NCI-H128 (cell line): ENCODE data around the gene SCAI.
"Not testable (repeated sequence)": the region's sequence is repeated elsewhere in the genome, so short reads cannot be mapped to it uniquely, and the experiment has no call there.

Source experiments
- DNase-seq: peaks from one replicate; lab custom pipeline; 2025; ENCODE audit not compliant: unreplicated experiment; lab: John Stamatoyannopoulos, UW

SCAI gene

DNA sequence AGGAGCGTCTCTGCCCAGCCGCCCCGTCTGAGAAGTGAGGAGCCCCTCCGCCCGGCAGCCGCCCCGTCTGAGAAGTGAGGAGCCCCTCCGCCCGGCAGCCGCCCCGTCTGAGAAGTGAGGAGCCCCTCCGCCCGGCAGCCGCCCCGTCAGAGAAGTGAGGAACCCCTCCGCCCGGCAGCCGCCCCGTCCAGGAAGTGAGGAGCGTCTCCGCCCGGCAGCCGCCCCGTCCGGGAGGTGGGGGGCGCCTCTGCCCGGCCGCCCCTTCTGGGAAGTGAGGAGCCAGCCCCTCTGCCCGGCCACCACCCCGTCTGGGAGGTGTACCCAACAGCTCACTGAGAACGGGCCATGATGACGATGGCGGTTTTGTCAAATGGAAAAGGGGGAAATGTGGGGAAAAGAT is 34.8 kb downstream of the SCAI start:
- DNase-seq, result not testable (repeated sequence)

DNA sequence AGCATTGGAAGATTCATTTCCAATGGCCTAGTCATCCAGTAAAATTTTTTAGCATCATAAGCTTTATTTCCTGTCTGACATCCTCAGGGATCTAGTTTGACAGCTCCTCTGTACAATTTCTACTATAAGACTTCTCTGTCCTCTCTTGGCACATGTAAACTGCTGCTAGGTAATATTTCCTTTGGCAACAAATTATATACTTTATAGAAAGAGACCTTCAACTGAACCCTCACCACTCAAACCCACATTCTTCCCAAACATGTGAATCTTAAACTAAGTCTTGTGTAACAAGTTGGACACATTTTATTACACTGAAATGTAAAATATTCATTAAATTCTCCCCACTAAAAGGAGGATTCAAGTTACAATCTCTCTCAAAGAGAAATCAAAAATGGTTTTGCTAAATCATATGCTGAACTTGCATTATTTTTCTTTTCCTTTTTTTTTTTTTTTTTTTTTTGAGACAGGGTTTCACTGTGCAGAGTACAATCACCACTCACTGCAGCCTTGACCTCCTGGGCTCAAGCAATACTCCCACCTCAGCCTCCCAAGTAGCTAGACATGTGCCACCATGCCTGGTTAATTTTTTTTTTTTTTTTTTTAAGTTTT is 36.9 kb downstream of the SCAI start:
- DNase-seq, result no peak

DNA sequence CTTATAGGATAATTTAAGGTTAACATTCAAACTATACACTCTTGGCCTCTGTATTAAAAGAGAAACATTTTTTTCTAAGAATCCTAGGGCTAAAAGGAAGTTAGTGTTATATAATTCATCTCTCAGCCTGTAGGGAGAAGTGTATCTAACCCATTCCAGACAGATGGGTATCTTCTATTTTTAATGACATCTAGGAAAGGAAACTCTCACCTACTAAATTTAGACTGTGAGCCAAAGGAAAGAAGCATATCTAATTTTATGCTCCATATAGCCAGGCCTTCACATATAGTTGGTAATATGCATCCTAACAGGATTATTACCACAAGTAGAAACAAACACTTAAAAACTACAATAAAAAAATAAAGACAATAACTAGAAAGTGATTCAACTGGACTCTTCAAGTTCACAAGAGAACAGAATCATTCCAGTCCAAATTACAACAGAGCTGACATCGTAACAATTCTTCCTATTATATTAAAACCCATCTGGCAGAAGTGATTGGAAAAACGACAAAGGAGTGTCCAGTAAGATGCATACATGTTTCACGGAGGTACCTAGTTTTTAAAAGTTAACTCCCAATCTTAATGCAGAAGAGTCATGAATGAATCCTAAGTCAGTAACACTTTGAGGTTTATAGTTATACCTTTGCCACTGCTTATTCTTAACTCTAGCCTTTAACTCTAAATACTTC is 39.4 kb downstream of the SCAI start:
- DNase-seq, result no peak

DNA sequence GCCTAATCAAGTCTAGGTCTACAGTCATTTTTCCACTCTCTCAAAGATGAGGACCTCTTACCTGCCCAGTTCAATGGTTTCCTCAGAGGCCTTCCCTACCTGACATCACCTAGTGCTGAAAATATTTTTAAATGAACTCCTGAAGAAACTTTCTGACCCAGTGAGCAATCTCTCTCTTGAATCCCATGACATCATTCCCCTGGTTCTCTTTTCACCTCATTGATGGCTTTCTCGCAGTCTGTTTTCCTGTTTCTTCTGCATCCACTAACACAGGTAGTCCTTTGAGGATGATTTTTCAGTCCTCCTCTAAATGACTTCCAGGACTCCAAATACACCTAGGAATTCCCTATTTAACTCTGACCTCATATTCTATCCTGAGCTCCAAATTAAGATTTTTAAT is 40.3 kb downstream of the SCAI start:
- no peak for DNase-seq

DNA sequence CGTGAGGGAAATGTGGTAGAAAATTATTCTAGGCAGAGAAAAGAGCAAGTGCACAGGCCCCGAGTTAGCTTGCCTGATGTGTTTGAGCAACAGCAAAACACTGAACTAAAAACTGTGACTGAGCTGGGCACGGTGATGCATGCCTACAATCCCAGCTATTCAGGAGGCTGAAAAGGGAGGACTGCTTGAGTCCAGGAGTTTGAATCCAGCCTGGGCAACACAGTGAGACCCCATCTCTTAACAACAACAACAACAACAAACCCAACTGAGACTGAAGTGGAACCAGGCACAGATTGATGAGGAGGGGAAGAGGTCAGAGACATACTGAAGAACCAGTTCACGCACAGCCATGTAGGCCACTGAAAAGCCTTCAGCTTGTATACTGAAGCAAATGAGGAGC is 42.5 kb downstream of the SCAI start:
- no peak for DNase-seq

DNA sequence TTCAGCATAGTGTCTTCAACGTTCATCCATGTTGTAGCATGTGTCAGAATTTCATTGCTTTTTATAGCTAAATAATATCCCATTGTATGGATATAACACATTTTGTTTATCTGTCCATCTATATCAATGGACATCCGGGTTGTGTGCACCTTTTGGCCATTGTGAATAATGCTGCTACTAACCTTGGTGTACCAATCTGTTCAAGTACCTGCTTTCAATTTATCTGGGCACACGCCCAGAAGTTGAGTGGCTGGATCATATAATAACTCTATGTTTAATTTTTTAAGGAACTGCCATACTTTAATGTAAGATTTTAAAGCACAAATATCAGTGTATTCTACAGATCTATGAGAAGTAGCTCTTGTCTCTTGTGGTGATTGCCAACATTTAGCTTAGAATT is 43.5 kb downstream of the SCAI start:
- DNase-seq, result no peak

DNA sequence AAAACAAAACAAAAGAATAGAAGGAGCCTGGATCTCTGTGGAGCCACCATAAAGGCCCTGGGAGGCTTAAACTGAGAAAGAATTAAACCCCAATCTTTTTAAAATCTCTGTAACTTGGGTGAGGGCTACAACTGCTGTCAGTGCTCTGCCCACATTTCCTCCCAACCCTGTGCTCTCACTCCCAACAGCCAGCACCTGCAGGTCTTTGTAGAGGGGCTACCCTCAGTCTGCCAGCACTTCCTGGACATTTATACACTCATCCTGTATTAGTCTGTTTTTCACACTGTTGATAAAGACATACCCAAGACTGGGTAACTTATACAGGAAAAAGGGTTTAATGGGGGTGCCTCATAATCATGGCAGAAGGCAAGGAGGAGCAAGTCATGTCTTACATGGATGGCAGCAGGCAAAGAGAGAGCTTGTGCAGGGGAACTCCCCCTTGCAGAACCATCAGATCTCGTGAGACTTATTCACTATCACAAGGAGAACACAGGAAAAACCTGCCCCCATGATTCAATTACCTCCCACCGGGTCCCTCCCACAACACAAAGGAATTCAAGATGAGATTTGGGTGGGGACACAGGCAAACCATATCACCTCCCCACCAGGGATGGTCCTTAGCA is 47.4 kb downstream of the SCAI start:
- no peak for DNase-seq

DNA sequence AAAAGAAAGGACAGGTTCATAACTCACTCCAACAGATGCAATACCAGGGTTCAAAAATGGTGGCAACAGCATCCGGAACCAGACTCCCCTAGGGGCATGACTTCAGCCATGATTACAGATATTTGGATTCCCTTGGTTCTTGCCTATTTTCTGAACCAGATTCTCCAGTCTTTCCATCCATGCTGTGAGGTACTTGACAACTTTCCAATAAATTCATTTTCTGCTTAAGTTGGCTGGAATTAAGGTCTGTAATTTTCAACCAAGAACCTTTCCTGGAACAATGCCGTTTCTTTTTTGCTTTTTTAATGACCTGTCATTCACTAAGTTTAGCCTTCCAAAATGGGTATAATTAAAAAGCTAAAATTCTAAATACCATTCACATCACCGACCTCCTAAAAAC is 52.2 kb downstream of the SCAI start:
- DNase-seq, result no peak

DNA sequence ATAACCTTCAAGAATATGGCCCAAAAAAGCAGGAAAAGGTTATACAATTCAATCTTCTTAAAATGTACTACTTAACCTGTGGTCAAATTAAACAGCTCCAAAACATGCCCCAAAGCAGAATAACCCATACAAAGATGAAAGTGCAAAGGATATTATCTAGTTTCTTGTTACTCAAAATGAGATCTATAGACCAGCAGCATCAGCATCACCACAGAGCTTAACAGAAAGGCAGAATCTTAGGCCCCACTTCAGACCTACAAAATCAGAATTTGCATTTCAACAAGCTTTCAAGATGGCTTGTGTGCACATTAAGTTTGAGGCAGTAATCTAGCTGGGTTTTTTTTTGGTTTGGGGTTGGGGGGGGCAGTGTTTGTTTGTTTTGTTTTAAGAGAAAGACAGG is 54.0 kb downstream of the SCAI start:
- no peak for DNase-seq

DNA sequence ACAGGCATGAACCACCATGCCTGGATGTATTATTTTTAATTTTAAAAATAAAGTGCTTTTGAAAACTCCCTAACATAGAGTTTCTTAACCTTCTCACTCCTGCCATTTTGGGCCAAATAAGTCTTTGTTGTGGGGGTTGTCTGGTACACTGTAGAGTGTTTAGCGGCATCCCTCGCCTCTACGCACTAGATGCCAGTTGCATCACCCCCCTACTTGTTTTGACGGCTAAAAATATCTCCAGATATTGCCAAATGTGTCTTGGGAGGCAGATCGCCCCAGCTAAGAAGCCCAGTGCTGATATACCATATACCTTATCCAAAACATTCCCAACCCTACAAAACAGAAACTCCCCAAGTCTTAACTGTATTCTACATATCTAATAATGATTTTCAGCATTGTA is 54.6 kb downstream of the SCAI start:
- DNase-seq, result no peak

DNA sequence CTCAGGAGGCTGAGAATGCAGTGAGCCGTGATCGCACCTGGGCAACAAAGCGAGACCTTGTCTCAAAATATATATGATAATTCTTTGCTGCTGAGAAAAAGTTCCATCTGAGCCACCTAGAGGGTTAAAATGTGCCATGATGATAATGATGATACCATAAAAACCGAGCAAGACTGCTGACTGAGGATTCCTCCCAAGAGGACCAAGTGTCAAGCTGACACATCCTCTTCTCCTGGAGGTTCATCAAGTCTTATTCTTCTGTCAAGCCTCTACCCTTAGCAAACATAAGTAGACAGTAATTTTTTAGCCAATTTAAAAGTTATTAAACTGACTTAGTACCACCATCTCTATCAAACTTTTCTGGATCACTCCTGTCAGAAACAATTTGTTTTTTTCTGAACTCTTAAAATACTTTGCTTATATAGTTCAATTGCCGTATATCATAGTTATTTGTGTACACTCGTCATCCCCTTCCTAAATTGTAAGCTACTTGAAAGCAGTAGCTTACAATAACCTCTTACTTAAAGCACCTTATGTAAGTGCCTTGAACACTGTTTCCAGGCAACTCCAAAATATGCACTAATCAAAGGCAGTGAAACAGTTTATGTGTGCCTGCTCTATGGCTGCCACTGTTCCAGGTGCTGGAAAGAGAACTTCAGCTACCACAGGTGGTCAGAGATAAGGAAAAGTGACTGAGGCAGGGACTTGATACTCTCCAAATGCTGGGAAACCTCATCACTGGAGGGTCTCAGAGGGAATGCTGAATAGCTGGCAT is 57.4 kb downstream of the SCAI start:
- DNase-seq, result no peak

DNA sequence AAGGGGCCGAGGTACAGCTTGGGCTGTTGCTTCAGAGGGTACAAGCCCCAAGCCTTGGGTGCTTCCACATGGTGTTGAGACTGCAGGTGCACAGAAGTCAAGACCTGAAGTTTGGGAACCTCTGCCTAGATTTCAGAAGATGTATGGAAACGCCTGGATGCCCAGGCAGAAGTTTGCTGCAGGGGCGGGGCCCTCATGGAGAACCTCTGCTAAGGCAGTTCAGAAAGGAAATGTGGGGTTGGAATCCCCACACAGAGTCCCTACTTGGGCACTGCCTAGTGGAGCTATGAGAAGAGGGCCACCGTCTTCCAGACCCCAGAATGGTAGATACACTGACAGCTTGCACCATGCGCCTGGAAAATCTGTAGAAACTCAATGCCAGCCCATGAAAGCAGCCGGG is 61.1 kb downstream of the SCAI start:
- not testable (repeated sequence) for DNase-seq

DNA sequence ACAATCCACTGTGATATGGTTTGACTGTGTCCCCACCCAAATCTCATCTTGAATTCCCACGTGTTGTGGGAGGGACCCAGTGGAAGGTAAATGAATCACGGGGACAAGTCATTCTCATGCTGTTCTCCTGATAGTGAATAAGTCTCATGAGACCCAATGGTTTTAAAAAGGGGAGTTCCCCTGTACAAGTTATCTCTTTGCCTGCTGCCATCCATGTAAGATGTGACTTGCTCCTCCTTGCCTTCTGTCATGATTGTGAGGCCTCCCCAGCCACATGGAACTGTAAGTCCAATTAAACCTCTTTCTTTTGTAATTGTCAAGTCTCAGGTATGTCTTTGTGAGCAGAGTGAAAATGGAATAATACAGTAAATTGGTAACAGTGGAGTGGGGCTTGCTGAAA is 62.5 kb downstream of the SCAI start:
- DNase-seq, result not testable (repeated sequence)

DNA sequence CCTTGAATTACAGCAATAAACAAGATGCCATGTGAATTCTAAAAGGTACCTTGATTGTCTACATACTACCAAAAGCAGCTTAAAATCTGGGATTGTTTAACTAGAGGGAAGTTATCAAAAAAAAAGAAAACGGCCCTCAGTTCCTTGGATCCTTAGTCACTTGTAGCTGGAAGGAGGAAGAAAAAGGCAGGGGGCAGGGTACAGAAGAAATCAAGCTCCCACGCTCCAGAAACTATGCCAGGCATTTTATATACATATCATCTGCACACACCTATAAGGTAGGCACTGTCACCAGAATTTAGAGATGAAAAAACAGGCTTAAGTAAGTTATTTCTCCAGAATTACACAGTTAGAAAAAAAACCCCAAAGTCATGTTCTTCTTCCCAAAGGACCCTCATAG is 63.4 kb downstream of the SCAI start:
- DNase-seq, result no peak

DNA sequence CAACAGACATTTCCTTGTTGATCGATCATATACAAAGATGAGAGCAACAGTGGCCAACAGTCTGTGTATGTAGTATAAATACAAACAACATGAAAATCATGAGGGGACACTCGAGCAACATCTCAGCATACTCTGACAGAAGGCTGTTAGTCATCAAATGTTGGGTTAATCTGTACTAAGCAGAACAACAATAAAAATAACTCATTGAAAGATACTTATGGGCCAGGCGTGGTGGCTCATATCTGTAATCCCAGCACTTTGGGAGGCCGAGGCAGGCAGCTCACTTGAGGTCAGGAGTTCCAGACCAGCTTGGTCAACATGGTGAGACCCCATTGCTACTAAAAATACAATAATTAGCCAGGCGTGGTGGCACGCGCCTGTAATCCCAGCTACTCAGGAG is 67.3 kb downstream of the SCAI start:
- DNase-seq, result no peak

DNA sequence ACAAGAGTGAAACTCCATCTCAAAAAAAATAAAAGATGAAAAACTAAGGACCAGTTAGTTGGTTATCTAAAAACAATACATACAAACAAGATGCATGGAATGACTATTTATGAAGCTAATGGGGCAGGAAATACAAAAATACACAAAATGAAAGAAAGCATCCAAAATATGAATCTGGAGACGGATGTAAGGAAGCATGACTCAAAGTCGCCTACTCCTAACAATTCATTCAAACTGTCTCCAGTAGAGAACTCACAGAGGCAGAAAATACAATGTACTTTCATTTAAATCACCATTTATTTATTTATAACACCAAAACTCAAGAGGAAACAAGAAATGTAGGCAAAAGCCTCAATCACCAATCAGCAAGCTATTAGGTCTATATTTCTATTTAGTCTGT is 68.4 kb downstream of the SCAI start:
- no peak for DNase-seq

DNA sequence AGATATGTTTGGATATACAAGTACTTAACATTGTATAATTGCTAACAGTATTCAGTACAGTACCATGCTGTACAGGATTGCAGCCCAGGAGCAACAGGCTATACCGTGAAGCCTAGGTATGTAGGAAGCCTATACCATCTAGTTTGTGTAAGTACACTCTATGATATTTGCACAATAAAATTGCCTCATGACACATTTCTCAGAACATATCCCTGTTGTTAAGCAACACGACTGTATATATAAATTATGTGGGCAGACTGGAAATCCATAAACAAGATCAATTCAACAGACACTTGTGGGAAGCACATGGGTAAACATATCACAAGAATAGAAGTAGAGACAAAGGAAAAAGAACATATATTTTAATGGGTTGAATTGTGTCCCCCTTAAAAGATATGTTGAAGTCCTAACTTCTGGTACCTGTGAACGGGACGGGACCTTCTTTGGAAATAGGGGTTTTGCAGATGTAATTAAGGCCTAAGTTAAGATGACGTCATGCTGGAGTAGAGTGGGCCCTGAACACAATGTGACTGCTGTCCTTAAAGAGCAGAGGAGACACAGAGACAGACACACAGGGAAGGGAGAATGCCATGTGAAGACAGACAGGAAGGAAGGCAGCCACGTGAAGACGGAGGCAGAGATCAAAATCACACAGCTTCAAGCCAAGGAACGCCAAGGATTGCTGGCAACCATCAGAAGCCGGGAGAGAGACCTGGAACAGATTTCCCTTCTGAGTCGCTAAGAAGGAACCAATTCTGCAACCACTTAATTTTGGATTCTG is 76.3 kb downstream of the SCAI start:
- DNase-seq, result no peak

DNA sequence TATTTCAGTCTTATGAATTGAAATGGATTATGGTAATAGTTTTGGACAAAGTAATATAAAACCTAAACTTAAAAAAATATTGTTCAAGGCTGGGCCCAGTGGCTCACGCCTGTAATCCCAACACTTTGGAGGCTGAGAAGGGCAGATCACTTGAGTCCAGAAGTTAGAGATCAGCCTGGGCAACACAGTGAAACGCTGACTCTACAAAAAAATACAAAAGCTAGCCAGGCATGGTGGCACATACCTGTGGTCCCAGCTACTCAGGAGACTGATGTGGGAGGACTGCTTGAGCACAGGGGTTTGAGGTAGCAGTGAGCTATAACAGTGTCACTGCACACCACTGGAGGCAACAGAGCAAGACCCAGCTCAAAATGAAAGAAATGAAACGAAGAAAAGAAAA is 81.9 kb downstream of the SCAI start:
- no peak for DNase-seq

DNA sequence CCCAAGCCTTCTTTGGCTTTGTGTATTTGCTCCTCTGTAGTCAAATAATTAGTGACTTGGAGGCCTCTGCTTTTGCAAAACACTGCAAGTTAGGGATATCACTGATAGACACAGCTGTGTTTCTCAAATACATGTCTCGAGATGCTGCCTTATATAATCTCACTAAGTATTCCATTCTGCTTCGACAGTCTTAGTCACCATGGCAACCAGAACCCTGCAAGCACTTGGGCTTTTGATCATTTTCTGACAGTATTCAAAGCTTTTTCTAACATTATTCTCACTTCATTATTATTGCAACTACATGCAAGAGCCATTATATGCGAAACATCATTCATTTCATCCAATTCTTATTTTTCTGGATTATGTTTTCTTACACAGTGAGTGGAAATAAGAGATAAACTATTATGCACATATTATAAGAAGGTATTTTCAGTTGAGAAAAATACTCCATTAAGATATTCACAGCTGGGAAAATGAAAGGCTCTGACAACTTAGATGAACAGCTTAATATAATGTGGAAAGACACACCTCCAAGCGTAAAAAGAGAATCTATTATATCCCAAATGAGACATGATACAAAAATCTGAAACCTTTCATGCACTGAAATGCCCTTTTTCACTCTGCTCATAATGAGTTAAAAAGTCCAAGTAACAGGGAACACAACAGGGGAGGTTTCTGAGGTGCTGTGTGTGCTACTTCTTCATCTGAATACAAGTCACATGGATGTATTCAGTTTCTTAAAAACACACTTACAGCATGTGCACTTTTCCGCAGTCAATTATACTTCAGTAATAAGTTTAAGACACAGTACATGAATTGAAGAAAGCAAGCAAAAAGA is 93.9 kb downstream of the SCAI start:
- no peak for DNase-seq

DNA sequence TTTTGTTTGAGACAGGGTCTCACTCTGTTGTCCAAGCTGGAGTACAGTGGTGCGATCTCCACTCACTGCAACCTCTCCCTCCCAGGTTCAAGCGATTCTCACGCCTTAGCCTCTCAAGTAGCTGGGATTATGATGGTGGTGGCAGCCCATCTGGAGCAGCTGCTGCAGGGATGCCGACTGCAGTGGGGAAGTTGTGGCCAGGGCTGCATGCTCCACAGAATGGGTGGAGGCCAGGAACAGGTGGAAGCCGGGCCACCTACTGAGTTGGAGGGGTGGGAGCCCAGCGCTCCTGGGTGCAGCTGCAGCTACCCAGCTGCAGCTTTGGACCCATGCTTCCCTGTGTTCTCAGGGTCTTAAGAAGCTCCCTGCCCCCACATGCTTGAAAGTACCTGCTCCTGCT is 99.7 kb downstream of the SCAI start:
- no peak for DNase-seq
